Measurements from ENCODE around the gene STARD6.
"Not testable (repeated sequence)": the region's sequence is repeated elsewhere in the genome, so short reads cannot be mapped to it uniquely, and the experiment has no call there.

Gene STARD6

GRCh38 chr18:54335638-54336173 is 22.0 kb downstream of the STARD6 start:
- no peak for DNase-seq (ENCODE audit: low read depth in 2 of 2)

GRCh38 chr18:54330768-54331548 is 26.7 kb downstream of the STARD6 start:
- DNase-seq (ENCODE audit: low read depth in 2 of 2): no peak

- no peak for DNase-seq (ENCODE audit: low read depth in 2 of 2)
Observed at GRCh38 chr18:54329787-54330186, 27.9 kb downstream of the STARD6 start.

GRCh38 chr18:54327818-54328217 is 29.8 kb downstream of the STARD6 start:
- DNase-seq (ENCODE audit: low read depth in 2 of 2): no peak

- DNase-seq (ENCODE audit: low read depth in 2 of 2): no peak
Observed at GRCh38 chr18:54323970-54324369, 33.7 kb downstream of the STARD6 start.

- DNase-seq (ENCODE audit: low read depth in 2 of 2): no peak
Observed at GRCh38 chr18:54323561-54323960, 34.1 kb downstream of the STARD6 start.

GRCh38 chr18:54316071-54316820 is 41.4 kb downstream of the STARD6 start:
- DNase-seq (ENCODE audit: low read depth in 2 of 2): no peak

GRCh38 chr18:54309564-54309963 is 48.1 kb downstream of the STARD6 start:
- DNase-seq (ENCODE audit: low read depth in 2 of 2): not testable (repeated sequence)

GRCh38 chr18:54303408-54303807 is 54.2 kb downstream of the STARD6 start:
- DNase-seq (ENCODE audit: low read depth in 2 of 2): no peak

- not testable (repeated sequence) for DNase-seq (ENCODE audit: low read depth in 2 of 2)
Observed at GRCh38 chr18:54298991-54299390, 58.7 kb downstream of the STARD6 start.

GRCh38 chr18:54296062-54296461 is 61.6 kb downstream of the STARD6 start:
- DNase-seq (ENCODE audit: low read depth in 2 of 2): no peak

GRCh38 chr18:54294274-54294673 is 63.4 kb downstream of the STARD6 start:
- no peak for DNase-seq (ENCODE audit: low read depth in 2 of 2)

- DNase-seq (ENCODE audit: low read depth in 2 of 2): no peak
Observed at GRCh38 chr18:54284981-54285785, 72.5 kb downstream of the STARD6 start.

- no peak for DNase-seq (ENCODE audit: low read depth in 2 of 2)
Observed at GRCh38 chr18:54284535-54284934, 73.1 kb downstream of the STARD6 start.

- DNase-seq (ENCODE audit: low read depth in 2 of 2): no peak
Observed at GRCh38 chr18:54280220-54280569, 77.5 kb downstream of the STARD6 start.

- DNase-seq (ENCODE audit: low read depth in 2 of 2): no peak
Observed at GRCh38 chr18:54279477-54280219, 78.0 kb downstream of the STARD6 start.

GRCh38 chr18:54278615-54279014 is 79.0 kb downstream of the STARD6 start:
- no peak for DNase-seq (ENCODE audit: low read depth in 2 of 2)

GRCh38 chr18:54277899-54278298 is 79.8 kb downstream of the STARD6 start:
- no peak for DNase-seq (ENCODE audit: low read depth in 2 of 2)
